HT-29 (cell line): Measurements from ENCODE around the gene GPR82. TPM values are rescaled to one million over a fixed set of nuclear protein-coding genes. Genes with fewer than 3 reads are reported as not detected.

Source experiments
- small RNA-seq: library from RNA; depleted of rRNA; stranded (forward); fragments of <200 nt; gene quantifications from one replicate; pipeline ENCODE3, GENCODE V24; 2014
- total RNA-seq: library from RNA; depleted of rRNA; stranded (reverse); fragments of >200 nt; shearing (Covaris generic); gene quantifications from 2 replicates; pipeline ENCODE4 v1.2.3, GENCODE V29; 2014; rRNA removed

Gene GPR82
- total RNA-seq, 1 experiment from 2014 or later, result not detected

Small RNAs within 50 kb of the gene (small RNA-seq; reads per million reads assigned to genes)
- gene RN7SL144P, result not detected

Other genes starting within 250 kb of the GPR82 start
- gene GPR34, start 35.2 kb upstream of the GPR82 start, total RNA-seq, result not detected in 2 replicates
- gene CASK, start 199.4 kb downstream of the GPR82 start, total RNA-seq, result 8.2 and 13.5 TPM in 2 replicates